Measurements from ENCODE around the gene SERPINF2. TPM values are rescaled to one million over a fixed set of nuclear protein-coding genes. Genes with fewer than 3 reads are reported as not detected.
A peak's percentile ranks its signal among the peaks of the same experiment; 100 is the strongest.
"Not testable (repeated sequence)": the region's sequence is repeated elsewhere in the genome, so short reads cannot be mapped to it uniquely, and the experiment has no call there.

SERPINF2 gene
- total RNA-seq, 2 experiments from 2014 or later: 0.23 to 0.55 TPM

DNA sequence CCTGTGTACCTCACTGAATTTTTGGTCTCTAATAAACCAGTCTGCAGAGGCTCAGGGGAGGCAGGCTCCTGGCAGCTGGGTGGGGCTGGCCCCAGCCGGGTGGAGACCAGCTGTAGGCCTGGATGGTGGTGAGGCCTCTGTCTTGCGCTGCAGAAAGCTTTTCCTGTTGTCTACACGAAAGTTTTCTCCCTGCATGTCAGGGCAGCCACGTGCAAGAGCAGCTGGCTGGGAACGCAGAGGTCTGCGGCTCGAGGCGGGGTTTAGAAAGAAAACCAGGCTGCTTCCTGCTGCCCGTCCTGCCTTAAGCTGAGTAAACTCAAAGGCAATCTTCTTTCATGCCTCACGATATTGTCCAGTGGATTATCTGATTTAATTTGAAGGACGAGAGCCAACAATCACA lies 21.6 kb downstream of the SERPINF2 start:
- H3K36me3 Mint-ChIP-seq (ENCODE audit: low read depth): peaks cover 2% of the 10 kb centered on the region
- no peaks in the 10 kb centered on the region for H3K9me3 Mint-ChIP-seq
- DNase-seq: peak; percentile 81
- POLR2A ChIA-PET: interaction anchor here (0.9 to 4.4 kb wide), 12 partner anchors 8 to 115 kb away, joined by 3 to 35 read pairs (median 4); partner anchors contain the start of genes RILP, RPA1, SMYD4 and WDR81
- H3K27me3 Mint-ChIP-seq: no peaks in the 10 kb centered on the region
- H3K4me3 Mint-ChIP-seq: no peak overlapping the region
- CTCF ChIA-PET: interaction anchor here (0.7 to 5.8 kb wide), 8 partner anchors 9 to 99 kb away, joined by 3 to 44 read pairs (median 4); no protein-coding TSS in a partner anchor
- peak overlapping the region; percentile 89 for H3K27ac Mint-ChIP-seq
- peaks cover 31% of the 10 kb centered on the region for H3K4me1 Mint-ChIP-seq

DNA sequence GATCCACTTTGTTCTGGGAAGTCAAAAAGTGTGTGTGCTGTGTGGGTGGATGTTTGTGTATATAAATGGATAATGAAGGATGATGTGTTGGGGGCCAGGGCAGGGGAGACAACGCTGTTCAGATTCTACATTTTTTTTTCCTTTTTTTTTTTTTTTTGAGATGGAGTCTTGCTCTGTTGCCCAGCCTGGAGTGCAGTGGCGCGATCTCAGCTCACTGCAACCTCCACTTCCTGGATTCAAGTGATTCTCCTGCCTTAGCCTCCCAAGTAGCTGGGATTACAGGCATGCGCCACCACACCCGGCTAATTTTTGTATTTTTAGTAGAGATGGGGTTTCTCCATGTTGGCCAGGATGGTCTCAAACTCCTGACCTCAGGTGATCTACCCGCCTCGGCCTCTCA lies 22.0 kb downstream of the SERPINF2 start:
- DNase-seq; H3K4me3 Mint-ChIP-seq; H3K27me3 Mint-ChIP-seq; H3K9me3 Mint-ChIP-seq; H3K36me3 Mint-ChIP-seq (ENCODE audit: low read depth): not testable (repeated sequence)
- Mint-ChIP-seq H3K27ac (peak overlapping the region; percentile 89), H3K4me1 (peaks cover 35% of the 10 kb centered on the region)
- ChIA-PET CTCF (interaction anchor here (0.7 to 5.8 kb wide), 8 partner anchors 9 to 99 kb away, joined by 3 to 44 read pairs (median 4); no protein-coding TSS in a partner anchor), POLR2A (interaction anchor here (0.9 to 4.4 kb wide), 12 partner anchors 8 to 115 kb away, joined by 3 to 35 read pairs (median 4); partner anchors contain the start of genes RILP, RPA1, SMYD4 and WDR81)

DNA sequence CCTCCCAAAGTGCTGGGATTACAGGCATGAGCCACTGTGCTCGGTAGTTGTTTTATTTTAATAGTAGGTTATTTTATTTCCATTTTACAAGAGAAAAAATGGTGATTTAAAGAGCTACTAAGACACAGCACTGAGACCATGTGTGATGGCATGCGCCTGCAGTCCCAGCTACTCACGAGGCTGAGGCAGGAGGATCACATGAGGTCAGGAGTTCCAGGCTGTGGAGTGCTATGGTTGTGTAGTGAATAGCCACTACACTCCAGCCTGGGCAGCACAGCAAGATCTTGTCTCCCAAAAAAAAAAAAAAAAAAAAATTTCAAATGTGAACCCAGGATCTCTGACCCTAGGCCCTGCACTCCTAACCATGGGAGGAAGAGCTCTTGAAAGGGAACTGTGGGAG lies 22.9 kb downstream of the SERPINF2 start:
- no peaks in the 10 kb centered on the region for H3K9me3 Mint-ChIP-seq
- CTCF ChIA-PET: interaction anchor here (0.6 to 5.8 kb wide), 3 partner anchors 18 to 44 kb away, joined by 3 to 44 read pairs (median 9); no protein-coding TSS in a partner anchor

DNA sequence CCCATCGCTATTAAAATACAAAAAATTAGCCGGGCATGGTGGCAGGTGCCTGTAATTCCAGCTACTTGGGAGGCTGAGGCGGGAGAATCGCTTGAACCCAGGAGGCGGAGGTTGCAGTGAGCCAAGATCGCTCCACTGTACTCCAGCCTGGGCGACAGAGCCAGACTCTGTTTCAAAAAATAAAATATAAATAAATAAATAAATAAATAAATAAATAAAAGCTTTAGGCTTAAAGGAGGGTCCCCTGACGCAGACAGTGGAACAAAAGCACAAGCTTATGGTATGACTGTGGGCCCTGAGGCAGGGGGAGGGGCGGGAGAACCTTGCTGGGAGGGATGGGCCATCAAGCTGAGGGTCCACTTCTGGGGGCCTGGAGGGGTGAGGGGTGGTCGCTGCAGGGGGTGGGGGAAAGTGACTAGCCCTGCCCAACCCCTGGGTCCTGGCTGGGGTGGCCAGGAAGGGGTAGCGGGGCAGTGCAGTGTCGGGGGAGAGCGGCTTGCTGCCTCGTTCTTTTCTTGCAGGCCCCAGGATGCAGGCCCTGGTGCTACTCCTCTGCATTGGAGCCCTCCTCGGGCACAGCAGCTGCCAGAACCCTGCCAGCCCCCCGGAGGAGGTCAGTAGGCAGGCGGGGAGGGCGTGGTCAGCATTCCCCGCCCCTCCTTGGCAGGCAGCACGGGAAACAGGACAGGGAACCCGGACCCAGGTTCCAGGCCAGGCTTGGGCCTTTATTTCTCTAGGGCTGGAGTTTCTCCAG lies 23.9 kb downstream of the SERPINF2 start:
- Mint-ChIP-seq H3K27ac (no peak overlapping the region), H3K9me3 (no peaks in the 10 kb centered on the region), H3K36me3 (ENCODE audit: low read depth) (peaks cover 2% of the 10 kb centered on the region), H3K4me1 (peaks cover 35% of the 10 kb centered on the region), H3K4me3 (no peak overlapping the region), H3K27me3 (no peaks in the 10 kb centered on the region)
- ChIA-PET CTCF (interaction anchor here (0.6 to 5.8 kb wide), 2 partner anchors 26 to 45 kb away, joined by 3 to 44 read pairs; no protein-coding TSS in a partner anchor), POLR2A (interaction anchor here (0.9 to 3.1 kb wide), 4 partner anchors 10 to 50 kb away, joined by 4 to 35 read pairs (median 8); partner anchors contain the start of gene WDR81)
- no peak for DNase-seq

More for the DNA sequence above, 22.9 kb downstream of the SERPINF2 start:
- H3K36me3 Mint-ChIP-seq (ENCODE audit: low read depth): peaks cover 2% of the 10 kb centered on the region
- H3K4me3 Mint-ChIP-seq: no peak overlapping the region
- POLR2A ChIA-PET: interaction anchor here (0.6 to 3.1 kb wide), 5 partner anchors 11 to 69 kb away, joined by 3 to 35 read pairs (median 6); partner anchors contain the start of gene WDR81
- no peaks in the 10 kb centered on the region for H3K27me3 Mint-ChIP-seq
- no peak for DNase-seq
- peaks cover 36% of the 10 kb centered on the region for H3K4me1 Mint-ChIP-seq
- no peak overlapping the region for H3K27ac Mint-ChIP-seq

DNA sequence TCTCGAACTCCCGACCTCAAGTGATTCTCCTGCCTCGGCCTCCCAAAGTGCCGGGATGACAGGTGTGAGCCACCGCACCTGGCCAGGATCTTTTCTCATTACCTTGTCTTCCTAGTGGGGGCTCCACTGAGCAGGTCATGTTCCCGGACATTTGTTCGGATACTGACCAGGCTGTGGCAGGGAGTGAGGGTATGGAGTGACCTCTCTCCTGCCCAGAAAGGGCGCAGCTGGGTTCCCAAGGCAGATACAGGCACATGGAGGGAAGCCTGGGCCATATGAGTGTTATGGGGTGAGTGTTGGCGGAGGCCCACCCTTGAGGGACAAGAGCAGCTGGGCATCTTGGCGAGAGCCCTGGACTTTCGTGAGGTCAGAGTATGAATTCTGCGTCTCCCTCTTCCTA lies 24.7 kb downstream of the SERPINF2 start:
- no peak for DNase-seq
- CTCF ChIA-PET: no interaction called here
- POLR2A ChIA-PET: interaction anchor here (1.6 kb wide), 1 partner anchor 9 kb away, joined by 4 read pairs; no protein-coding TSS in a partner anchor
- Mint-ChIP-seq H3K9me3 (no peaks in the 10 kb centered on the region), H3K27ac (no peak overlapping the region), H3K4me1 (peaks cover 27% of the 10 kb centered on the region), H3K27me3 (no peaks in the 10 kb centered on the region), H3K36me3 (ENCODE audit: low read depth) (peaks cover 2% of the 10 kb centered on the region), H3K4me3 (no peak overlapping the region)

DNA sequence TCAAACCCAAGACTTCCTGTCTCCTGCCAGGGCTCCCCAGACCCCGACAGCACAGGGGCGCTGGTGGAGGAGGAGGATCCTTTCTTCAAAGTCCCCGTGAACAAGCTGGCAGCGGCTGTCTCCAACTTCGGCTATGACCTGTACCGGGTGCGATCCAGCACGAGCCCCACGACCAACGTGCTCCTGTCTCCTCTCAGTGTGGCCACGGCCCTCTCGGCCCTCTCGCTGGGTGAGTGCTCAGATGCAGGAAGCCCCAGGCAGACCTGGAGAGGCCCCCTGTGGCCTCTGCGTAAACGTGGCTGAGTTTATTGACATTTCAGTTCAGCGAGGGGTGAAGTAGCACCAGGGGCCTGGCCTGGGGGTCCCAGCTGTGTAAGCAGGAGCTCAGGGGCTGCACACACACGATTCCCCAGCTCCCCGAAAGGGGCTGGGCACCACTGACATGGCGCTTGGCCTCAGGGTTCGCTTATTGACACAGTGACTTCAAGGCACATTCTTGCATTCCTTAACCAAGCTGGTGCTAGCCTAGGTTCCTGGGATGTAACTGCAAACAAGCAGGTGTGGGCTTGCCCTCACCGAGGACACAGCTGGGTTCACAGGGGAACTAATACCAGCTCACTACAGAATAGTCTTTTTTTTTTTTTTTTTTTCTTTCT lies 27.3 kb downstream of the SERPINF2 start:
- DNase-seq: no peak
- no peak overlapping the region for H3K27ac Mint-ChIP-seq
- CTCF ChIA-PET: interaction anchor here (0.8 to 1.3 kb wide), 5 partner anchors 14 to 100 kb away, joined by 3 to 5 read pairs (median 3); no protein-coding TSS in a partner anchor

DNA sequence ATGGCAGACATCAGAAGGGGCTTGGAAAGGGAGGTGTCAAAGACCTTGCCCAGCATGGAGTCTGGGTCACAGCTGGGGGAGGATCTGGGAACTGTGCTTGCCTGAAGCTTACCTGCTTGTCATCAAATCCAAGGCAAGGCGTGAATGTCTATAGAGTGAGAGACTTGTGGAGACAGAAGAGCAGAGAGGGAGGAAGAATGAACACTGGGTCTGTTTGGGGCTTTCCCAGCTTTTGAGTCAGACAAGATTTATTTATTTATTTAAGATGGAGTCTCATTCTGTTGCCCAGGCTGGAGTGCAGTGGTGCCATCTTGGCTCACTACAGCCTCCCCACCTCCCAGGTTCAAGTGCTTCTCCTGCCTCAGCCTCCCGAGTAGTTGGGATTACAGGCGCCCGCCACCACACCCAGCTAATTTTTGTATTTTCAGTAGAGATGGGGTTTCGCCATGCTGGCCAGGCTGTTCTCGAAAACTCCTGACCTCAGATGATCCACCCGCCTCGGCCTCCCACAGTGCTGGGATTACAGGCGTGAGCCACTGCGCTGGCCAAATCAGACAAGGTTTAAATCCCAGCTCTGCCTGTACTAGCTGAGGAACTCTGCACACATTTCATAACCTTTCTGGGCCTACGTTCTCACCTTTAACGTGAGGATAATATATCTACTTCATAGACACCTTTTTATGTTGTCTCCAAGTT lies 30.5 kb downstream of the SERPINF2 start:
- not testable (repeated sequence) for DNase-seq; H3K36me3 Mint-ChIP-seq (ENCODE audit: low read depth); H3K9me3 Mint-ChIP-seq; H3K27ac Mint-ChIP-seq; H3K4me3 Mint-ChIP-seq; H3K27me3 Mint-ChIP-seq; H3K4me1 Mint-ChIP-seq
- CTCF ChIA-PET: interaction anchor here (1.0 to 1.7 kb wide), 3 partner anchors 9 to 52 kb away, joined by 3 to 5 read pairs (median 3); no protein-coding TSS in a partner anchor
- POLR2A ChIA-PET: interaction anchor here (0.6 to 2.3 kb wide), 5 partner anchors 9 to 60 kb away, joined by 3 to 6 read pairs (median 4); partner anchors contain the start of gene SERPINF1

More for the DNA sequence above, 27.3 kb downstream of the SERPINF2 start:
- no peaks in the 10 kb centered on the region for H3K27me3 Mint-ChIP-seq
- no peak overlapping the region for H3K4me3 Mint-ChIP-seq
- POLR2A ChIA-PET: interaction anchor here (1.1 to 1.7 kb wide), 2 partner anchors 30 to 53 kb away, joined by 5 to 8 read pairs; no protein-coding TSS in a partner anchor
- H3K36me3 Mint-ChIP-seq (ENCODE audit: low read depth): no peaks in the 10 kb centered on the region
- H3K4me1 Mint-ChIP-seq: peaks cover 10% of the 10 kb centered on the region
- no peaks in the 10 kb centered on the region for H3K9me3 Mint-ChIP-seq

DNA sequence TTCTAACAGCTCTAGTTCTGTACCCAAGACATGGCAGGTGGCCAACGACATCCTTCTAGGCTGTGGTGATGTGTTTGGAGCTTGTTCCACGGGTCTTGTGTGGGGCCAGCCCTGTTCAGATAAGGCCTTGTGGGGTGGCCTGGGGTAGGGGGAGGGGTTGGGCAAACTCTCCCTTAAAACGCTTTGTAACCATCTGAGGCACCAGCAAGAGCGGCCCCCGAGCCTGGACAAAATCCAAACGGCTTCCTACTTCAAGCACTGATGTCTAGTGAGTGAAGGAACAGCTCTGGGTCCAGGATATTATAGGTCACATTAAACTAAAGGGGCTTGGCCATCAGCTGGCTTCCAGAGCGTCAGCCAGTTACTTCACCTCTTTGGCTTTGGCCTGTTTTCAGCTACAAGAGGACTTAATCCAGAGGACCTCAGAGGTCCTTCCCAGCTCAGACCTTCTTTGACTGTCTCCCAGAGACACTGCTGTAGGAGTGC lies 31.1 kb downstream of the SERPINF2 start:
- no peak overlapping the region for H3K4me3 Mint-ChIP-seq
- H3K27ac Mint-ChIP-seq: no peak overlapping the region
- ChIA-PET POLR2A (interaction anchor here (0.6 to 2.3 kb wide), 4 partner anchors 9 to 60 kb away, joined by 3 to 6 read pairs (median 4); partner anchors contain the start of gene SERPINF1), CTCF (interaction anchor here (1.0 to 1.4 kb wide), 2 partner anchors 9 to 10 kb away, joined by 3 to 5 read pairs; no protein-coding TSS in a partner anchor)
- peaks cover 8% of the 10 kb centered on the region for H3K4me1 Mint-ChIP-seq
- H3K27me3 Mint-ChIP-seq: no peaks in the 10 kb centered on the region
- H3K9me3 Mint-ChIP-seq: no peaks in the 10 kb centered on the region
- DNase-seq: no peak
- peaks cover 12% of the 10 kb centered on the region for H3K36me3 Mint-ChIP-seq (ENCODE audit: low read depth)

DNA sequence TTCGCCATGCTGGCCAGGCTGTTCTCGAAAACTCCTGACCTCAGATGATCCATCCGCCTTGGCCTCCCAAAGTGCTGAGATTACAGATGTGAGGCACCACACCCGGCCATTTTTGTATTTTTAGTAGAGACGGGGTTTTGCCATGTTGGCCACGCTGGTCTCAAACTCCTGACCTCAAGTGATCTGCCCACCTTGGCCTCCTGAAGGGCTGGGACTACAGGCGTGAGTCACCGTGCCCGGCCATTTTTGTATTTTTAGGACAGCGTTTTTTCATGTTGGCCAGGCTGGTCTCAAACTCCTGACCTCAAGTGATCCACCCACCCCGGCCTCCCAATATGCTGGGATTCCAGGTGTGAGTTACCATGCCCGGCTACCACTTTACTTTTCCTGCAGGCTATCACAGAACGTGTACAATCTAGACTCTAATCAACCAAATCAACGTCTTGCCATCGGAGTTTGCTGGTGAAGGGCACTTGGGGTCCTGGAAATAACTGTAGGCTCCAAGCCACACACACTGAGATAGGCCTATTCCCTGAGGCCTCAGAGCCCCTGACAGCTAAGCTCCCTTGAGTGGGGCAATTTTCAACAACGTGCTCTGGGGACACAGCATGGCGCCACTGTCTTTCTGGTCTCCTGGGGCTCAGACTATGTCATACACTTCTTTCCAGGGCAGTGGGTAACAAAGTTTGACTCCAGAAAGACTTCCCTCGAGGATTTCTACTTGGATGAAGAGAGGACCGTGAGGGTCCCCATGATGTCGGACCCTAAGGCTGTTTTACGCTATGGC lies 31.9 kb downstream of the SERPINF2 start:
- Mint-ChIP-seq H3K27ac (no peak overlapping the region), H3K27me3 (no peaks in the 10 kb centered on the region), H3K9me3 (no peaks in the 10 kb centered on the region), H3K36me3 (ENCODE audit: low read depth) (peaks cover 15% of the 10 kb centered on the region), H3K4me1 (peaks cover 5% of the 10 kb centered on the region), H3K4me3 (no peak overlapping the region)
- POLR2A ChIA-PET: interaction anchor here (1.0 to 1.4 kb wide), 2 partner anchors 10 to 12 kb away, joined by 4 read pairs; no protein-coding TSS in a partner anchor
- CTCF ChIA-PET: interaction anchor here (1.4 kb wide), 1 partner anchor 10 kb away, joined by 5 read pairs; no protein-coding TSS in a partner anchor
- DNase-seq: no peak

DNA sequence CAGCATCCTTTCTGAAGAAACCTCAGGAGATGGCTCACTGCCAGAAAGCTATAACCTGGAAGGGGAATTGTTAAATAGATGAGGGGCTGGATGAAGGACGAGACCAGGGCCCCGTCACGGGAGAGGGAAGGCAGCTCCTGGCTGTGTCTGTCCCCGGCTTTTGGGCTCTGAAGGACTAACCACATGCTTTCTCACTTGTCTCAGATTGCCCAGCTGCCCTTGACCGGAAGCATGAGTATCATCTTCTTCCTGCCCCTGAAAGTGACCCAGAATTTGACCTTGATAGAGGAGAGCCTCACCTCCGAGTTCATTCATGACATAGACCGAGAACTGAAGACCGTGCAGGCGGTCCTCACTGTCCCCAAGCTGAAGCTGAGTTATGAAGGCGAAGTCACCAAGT lies 33.7 kb downstream of the SERPINF2 start:
- no peak for DNase-seq
- peaks cover 22% of the 10 kb centered on the region for H3K36me3 Mint-ChIP-seq (ENCODE audit: low read depth)
- H3K9me3 Mint-ChIP-seq: no peaks in the 10 kb centered on the region
- peaks cover 2% of the 10 kb centered on the region for H3K4me1 Mint-ChIP-seq
- ChIA-PET CTCF (no interaction called here), POLR2A (interaction anchor here (0.7 to 1.4 kb wide), 3 partner anchors 10 to 59 kb away, joined by 3 to 4 read pairs (median 4); no protein-coding TSS in a partner anchor)
- no peak overlapping the region for H3K27ac Mint-ChIP-seq
- H3K27me3 Mint-ChIP-seq: no peaks in the 10 kb centered on the region
- no peak overlapping the region for H3K4me3 Mint-ChIP-seq

DNA sequence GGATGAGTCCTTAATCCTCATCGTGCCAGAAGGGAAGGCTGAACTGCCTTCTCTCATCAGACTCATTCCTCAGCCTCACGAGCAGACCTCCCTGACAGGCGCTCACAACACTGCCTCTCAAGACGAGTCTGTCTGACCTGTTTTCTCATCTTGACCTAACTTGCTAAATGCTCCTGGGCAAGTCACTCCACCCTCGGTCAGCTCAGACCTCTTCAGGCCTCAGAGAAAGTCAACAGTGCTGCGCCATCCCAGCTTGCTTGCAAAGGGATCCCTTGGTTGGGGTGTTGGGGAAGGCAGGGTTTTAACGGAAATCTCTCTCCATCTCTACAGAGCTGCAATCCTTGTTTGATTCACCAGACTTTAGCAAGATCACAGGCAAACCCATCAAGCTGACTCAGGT lies 34.2 kb downstream of the SERPINF2 start:
- CTCF ChIA-PET: no interaction called here
- H3K9me3 Mint-ChIP-seq: no peaks in the 10 kb centered on the region
- peaks cover 2% of the 10 kb centered on the region for H3K4me1 Mint-ChIP-seq
- POLR2A ChIA-PET: interaction anchor here (0.7 to 1.4 kb wide), 3 partner anchors 10 to 60 kb away, joined by 3 to 4 read pairs (median 4); no protein-coding TSS in a partner anchor
- H3K4me3 Mint-ChIP-seq: no peak overlapping the region
- no peak overlapping the region for H3K27ac Mint-ChIP-seq
- H3K36me3 Mint-ChIP-seq (ENCODE audit: low read depth): peaks cover 25% of the 10 kb centered on the region
- H3K27me3 Mint-ChIP-seq: no peaks in the 10 kb centered on the region
- no peak for DNase-seq
